HCEC 1CT (cell line): ENCODE results near the gene SMARCA4.
"Not testable (repeated sequence)": the region's sequence is repeated elsewhere in the genome, so short reads cannot be mapped to it uniquely, and the experiment has no call there.

Experiments used
- DNase-seq: peaks from one replicate; pipeline ENCODE4 v3.0.0-alpha.2; 2017

Gene SMARCA4

DNA sequence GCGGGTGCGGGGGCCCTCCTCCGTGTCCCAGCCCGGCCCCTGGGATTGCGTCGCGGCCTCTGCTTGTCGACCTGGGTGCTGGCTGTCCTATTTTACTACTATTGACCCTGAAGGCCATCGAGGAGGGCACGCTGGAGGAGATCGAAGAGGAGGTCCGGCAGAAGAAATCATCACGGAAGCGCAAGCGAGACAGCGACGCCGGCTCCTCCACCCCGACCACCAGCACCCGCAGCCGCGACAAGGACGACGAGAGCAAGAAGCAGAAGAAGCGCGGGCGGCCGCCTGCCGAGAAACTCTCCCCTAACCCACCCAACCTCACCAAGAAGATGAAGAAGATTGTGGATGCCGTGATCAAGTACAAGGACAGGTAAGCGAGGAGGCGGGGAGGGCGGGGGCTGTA, 80.4 kb downstream of the SMARCA4 start:
- no peak for DNase-seq

DNA sequence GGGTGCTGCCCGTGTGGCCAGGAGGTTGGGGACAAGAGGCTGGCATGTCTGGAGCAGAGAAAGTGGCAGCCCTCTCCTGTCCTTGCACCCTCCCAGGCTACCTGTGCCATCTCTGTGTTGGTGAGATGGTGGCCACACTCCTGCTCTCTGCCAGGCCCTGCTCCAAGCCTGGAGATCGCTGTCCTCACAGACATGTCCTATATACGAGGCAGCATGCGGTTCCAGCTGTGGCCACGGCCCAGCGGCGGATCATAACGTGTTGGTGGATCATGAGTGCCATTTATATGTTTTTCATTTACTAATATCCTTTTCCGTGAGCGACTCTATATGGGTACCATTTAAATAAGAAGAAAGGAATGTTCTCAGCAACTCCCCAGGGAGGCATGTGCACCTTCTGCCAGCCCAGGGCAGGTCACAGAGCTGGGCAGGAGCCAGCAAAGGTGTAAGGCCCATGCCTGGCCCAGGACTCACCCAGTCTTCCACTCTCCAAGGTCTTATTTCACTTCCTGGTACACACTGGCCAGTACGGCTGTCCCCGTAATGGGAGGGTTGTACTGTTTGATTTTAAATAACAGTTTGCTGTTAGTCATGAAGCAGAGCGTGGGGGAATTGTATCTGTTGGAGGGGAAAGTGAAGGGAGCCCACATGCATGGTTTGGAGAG, 81.3 kb downstream of the SMARCA4 start:
- no peak for DNase-seq

DNA sequence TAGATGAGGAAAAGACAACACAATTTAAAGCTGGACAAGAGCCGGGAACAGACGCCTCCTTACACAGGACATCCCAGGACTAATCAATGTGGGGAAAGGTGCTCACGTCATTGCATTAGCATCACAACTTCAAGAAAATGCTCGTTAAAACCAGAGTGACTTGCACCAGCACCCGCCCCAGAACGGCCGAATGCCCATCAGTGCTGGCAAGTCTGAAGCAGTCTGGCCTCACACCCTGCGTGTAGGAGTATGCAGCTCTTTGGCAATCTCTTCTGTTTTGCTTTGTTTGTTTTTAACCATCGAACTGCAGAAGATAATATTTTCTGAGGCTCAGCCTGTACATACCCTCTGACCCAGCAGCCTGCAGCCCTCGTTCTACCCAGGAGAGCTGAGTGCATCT, 83.6 kb downstream of the SMARCA4 start:
- DNase-seq = no peak

DNA sequence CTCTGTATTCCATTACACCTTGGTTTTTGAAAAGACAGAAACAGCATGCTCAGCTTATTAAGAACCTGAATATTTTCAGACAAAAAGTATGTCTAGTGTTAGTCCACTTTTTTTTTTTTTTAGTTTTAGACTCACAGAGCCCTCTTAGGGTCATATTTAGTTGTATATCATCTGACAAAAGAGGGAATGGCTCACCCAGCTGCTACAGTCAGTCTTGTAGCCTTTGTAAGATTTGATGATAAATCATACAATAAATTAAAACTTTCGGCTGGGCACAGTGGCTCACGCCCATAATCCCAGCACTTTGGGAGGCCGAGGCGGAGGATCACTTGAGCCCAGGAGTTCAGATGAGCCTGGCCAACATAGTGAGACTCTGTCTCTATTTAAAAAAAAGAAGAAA, 84.7 kb downstream of the SMARCA4 start:
- no peak for DNase-seq

DNA sequence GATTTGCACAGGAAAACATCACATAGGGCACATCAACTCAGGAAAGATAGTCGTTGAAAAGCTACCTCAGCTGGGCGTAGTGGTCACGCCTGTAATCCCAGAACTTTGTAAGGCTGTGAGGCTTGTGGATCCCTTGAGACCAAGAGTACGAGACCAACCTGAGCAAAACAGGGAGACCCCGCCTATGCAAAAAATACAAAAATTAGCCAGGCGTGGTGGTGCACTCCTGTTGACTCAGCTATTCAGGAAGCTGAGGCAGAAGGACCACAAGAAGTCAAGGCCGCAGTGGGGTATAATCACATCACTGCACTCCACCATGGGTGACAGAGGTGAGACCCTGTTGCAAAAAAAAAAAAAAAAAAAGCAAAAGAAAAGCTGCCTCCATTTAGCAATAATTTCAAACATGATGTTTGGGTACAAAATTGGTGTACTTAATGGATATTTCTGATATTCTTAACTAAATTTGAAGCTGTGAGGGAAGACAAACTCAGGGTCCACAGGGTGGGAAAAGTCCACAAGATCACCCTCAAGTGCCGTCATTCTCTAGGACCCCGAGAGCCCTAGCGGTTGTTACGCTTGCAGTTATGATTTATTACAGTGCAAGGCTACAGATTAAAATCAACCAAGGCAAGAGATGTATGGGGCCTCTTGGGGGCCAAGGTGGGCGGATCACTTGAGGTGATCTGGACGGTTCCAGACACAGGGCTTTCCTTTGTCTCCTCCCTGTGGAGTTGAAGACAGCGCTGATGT, 86.0 kb downstream of the SMARCA4 start:
- no peak for DNase-seq

DNA sequence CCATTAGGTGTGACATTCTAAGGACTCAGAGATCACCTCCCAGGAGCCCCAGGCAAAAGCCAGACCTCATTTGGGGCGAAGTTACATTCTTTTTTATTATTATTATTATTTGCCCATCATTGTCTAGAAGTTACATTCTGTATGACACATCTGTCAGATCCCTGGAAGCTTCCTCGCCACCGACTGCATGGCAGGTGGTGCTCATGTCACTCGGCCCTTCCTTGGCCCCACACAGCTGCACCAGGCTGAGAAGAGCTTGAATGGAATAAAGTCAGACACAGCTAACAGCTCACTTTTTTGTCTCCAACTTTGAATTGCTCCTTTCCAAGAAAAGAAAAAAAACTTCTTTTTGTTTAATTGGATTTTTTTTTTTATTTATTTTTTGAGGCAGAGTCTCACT, 87.0 kb downstream of the SMARCA4 start:
- no peak for DNase-seq

DNA sequence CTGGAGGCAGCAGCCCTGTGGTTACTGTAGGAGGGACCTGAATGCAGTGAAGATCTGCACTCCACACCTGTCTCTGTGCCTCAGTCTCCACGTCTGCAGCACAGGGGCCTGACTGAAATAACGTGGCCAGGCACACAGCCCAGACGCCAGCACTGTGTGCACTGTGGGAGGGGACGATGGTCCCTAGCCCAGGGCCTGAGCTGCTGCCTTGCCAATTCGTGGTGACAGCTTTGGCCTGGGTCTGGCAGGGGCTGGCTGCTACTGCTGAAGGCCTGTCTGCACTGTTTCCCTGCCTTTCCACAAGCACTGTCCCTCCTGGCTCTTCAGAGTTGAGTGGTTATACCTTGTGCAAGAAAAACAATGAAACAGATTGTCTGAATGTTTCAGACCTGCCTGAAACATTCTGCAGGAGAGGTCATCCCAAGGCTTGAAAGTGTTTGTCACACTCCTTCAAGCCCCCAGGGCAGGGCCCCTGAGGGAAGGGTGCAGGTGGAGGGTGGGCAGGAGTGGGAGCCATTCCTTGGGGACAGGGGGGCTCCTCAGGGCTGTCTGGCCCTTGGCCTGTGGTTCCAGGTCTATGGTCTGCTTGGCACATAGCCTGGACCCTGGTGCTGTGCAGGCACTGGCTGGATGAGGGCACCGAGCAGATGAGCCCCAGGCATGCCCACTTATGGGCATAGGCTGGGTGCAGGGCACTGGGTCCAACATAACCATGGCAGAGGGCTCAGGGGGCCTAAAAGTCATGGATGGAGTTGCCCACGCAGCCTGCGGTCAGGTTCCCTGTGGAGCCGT, 89.7 kb downstream of the SMARCA4 start:
- DNase-seq = no peak

DNA sequence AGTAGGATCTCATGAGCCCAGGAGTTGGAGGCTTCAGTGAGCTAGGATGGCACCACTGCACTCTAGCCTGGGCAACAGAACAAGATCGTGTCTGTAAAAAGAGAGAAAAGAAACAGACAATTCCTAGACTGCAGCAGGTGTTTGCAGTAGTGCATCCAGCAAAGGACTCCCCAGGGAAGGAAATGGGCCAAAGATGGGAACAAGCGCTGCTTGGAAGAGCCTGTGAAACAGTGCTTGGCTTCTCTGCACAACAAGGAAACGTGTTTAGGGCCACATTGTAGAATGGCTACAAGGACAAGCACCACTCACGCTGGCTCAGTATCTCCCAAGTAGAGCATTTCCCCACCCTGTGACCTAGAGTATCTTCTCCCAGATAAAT, 93.0 kb downstream of the SMARCA4 start:
- DNase-seq = no peak

DNA sequence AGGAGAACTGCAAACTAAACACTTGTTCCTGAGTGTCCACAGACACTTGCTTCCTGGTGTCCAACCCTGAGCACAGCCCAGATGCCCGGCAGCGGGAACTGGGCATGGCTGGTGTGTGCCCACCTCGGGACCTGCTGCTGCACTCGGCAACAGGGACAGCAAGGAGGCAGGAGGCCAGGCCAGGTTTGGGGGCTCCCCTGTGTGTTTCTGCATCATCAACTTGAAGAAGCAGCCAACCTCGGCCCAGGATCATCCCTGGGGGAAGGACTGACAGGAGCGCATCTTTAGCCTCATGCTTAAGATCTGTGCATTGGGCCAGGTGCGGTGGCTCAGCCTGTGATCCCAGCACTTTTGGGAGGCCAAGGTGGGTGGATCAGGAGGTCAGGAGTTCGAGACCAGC, 93.4 kb downstream of the SMARCA4 start:
- no peak for DNase-seq

DNA sequence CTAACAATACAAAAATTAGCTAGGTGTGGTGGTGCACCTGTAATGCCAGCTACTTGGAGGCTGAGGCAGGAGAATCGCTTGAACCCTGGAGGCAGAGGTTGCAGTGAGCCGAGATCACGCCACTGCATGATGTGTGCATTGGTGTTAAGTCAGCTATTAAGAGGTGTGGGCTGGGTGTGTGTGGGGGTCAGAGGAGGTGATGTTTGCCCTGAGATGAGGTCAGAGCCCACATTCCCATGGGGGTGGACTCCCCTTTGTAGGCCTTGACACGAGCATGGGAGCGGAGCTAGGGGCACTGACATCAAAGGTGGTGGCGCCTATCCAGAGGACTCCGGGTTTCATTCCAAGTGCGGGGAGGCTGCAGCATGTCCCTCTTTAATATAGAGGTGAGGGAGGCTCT, 93.8 kb downstream of the SMARCA4 start:
- DNase-seq = no peak

DNA sequence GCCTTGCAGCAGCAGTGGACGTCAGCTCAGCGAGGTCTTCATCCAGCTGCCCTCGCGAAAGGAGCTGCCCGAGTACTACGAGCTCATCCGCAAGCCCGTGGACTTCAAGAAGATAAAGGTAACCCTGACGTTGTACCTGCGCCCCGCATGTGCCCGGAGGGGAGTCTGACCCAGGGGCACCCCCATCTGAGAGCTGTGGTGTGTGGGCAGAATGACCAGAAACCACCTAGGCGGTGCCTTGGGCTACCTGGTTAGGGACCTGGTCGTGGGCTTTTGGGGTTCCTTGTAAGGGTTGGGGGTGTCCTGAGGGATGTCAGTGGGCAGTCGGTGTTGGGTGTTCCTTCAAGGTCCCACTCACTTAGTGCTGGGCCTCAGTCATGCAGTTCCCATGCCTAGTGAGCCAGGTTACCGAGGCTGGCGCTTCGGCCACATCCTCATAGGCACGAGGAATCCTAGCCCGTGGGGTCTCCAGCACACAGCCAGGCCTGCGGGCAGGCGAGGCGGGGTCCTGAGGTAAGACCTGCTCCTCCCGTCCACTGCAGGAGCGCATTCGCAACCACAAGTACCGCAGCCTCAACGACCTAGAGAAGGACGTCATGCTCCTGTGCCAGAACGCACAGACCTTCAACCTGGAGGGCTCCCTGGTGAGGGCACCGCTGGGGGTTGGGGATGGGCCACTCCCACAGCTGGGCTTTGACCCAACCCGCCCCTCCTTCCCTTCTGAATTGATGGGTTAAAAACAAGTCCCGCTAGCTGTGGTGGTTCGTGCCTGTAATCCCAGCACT, 97.6 kb downstream of the SMARCA4 start:
- no peak for DNase-seq

DNA sequence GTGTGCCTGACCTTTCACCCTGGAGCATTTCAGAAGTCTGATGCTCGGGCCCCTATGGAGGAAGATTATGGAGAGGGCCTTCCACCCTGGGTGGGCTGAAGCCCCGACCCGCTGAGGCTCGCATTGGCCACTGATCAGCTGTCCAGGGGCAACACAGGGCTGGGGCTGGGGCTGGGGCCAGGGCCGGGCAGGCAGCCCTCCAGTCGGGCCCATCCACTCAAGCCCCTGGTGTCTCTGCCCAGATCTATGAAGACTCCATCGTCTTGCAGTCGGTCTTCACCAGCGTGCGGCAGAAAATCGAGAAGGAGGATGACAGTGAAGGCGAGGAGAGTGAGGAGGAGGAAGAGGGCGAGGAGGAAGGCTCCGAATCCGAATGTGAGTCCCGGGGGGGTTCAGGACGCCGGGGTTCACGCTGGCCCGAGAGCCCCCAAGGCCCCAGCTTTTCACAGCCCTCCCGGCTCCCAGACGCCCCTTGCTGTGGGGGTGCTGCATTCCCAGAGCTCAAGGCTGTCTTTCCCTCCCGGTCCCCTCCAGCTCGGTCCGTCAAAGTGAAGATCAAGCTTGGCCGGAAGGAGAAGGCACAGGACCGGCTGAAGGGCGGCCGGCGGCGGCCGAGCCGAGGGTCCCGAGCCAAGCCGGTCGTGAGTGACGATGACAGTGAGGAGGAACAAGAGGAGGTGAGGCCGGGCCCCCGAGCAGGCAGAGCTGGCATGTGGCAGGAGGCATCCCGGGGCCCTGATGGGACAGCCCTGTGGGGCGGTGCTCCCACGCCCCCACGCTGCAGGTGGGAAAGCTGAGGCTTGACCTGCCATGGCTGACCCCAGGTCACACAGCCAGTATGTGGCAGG, 98.9 kb downstream of the SMARCA4 start:
- no peak for DNase-seq

DNA sequence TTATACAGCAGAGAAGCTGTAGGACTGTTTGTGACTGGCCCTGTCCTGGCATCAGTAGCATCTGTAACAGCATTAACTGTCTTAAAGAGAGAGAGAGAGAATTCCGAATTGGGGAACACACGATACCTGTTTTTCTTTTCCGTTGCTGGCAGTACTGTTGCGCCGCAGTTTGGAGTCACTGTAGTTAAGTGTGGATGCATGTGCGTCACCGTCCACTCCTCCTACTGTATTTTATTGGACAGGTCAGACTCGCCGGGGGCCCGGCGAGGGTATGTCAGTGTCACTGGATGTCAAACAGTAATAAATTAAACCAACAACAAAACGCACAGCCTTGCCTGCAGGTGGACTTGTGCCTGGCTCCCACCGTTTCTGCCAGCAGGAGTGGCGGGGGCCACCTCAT, 101.1 kb downstream of the SMARCA4 start:
- no peak for DNase-seq

DNA sequence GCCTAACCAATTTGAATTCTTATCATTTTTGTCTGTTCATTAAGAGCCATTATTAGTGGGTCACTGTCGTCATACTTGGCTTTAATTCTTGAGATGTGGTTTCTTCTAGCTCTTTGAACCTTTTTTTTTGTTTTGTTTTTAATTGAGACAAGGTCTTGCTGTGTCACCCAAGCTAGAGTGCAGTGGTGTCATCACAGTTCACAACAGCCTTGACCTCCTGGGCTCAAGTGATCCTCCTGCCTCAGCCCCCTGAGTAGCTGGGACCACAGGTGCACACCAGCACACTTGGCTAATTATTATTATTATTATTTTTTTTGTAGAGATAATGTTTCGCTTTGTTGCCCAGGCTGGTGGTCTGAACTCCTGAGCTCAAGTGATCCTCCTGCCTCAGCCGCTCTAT, 102.6 kb downstream of the SMARCA4 start:
- DNase-seq = no peak

DNA sequence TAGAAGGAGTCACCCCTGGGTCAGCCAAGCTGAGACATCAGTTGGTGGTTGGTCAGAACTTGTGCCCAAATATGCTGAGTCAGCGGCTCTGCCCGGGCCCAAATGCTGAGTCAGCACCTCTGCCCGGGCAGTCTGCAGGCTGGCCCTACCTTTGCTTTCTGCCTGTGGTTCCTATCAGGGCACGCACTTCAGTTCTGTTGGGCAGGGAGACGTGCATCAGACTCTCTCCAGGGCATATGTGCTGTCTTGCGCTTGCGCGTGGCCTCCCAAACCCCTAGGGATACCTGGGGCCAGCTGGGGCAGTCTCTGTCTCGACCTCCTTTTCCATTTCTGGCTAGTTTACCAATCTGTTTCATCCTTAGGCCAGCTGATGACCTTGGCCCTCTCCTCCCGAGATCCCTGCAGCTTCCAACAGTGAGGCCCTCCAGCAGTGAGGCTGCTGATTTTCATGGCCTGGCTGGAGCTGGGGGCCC, 104.0 kb downstream of the SMARCA4 start:
- no peak for DNase-seq

DNA sequence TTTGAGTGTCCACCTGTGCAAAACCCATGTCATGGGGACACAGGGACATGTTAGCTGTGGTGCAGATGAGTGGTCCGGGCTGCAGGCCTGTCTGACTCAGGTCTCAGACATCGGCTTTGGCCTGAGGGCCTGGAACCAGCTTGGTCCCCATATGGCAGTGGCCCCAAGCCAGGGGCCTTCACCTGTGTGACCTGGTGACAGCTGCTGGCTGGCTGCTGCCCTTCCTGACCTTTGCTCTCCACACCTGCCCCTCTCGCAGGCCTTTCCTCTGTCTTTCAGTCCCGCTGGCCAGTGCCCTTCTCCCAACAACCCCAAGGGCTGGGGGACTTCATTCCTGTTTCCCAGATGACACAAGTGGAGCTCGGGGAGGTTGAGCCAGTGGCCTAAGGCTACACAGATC, 105.5 kb downstream of the SMARCA4 start:
- DNase-seq = no peak

DNA sequence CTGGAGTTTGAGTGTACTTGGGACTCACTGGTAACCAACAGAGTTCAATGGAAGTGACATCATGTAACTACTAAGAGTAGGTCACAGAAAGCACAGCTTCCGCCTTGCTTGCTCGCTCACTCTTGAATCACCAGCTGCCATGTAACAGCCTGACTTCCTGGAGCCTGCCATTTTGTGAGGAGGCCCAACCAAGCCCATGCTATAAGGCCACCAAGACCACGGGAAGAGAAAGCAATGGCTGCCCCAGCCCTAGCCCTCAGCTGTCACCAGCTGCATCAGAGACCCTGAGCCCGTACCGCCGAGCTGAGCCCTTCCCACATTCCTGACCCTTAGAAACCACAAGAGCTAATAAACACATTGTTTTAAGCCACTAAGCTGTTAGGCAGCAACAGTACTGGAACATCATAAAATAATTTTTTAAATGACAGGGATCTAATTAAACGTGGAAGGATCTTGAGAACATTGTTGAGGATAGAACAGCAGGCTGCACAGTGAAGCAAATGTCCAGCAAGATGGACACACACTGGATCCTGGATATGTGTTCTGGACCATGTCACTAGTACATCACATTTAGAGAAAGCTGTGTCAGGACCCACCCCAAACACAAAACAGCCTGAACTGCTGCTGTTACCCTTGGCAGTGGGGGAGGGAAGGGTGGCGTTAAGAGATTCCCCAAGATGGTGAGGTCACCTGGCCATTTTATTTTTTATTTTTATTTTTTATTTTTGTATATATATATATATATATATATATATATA, 106.7 kb downstream of the SMARCA4 start:
- DNase-seq = peak; percentile 43

DNA sequence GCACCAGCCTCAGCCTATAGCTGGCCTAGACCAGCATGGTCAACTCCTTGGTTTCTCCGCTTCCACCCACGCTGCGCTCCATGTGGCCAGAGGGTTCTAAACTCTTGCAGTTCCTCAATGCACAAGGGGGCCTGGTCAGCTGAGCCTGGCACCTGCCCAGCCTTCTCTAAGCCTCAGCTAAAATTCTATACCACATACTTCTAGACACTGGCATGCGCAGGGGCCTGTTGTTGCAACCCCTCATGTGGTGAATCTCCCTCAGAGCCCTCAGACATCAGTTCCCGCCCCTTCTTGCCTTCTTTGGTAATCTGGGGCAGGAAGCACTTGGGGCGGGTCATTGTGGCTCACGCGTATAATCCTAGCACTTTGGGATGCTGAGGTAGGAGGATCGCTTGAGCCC, 108.7 kb downstream of the SMARCA4 start:
- DNase-seq = no peak

DNA sequence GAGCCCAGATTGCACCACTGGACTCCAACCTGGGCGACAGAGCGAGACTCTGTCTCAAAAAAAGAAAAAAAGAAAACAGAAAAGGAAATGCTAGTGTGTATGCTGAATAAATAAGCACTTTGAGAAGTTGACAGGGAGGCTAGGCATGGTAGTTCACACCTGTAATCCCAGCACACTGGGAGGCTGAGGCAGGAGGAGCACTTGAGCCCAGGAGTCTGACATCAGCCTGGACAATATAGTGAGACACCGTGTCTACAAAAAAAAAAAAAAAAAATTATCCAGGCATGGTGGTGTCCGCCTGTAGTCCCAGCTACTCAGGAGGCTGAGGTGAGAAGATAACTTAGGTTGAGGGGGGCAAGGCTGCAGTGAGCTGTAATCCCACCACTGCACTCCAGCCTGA, 109.3 kb downstream of the SMARCA4 start:
- no peak for DNase-seq

DNA sequence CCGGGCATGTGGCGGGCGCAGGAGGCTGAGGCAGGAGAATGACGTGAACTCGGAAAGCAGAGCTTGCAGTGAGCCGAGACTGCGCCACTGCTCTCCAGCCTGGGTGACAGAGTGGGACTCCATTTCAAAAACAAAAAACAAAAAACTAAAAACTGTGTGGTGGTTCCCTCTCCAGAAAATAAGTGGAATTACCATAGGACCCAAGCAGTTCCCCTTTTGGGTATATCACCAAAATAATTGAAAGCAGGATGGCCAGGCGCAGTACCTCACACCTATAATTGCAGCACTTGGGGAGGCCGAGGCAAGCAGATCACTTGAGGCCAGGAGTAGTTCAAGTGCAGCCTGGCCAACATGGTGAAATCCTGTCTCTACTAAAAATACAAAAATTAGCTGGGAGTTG, 112.7 kb downstream of the SMARCA4 start:
- no peak for DNase-seq

DNA sequence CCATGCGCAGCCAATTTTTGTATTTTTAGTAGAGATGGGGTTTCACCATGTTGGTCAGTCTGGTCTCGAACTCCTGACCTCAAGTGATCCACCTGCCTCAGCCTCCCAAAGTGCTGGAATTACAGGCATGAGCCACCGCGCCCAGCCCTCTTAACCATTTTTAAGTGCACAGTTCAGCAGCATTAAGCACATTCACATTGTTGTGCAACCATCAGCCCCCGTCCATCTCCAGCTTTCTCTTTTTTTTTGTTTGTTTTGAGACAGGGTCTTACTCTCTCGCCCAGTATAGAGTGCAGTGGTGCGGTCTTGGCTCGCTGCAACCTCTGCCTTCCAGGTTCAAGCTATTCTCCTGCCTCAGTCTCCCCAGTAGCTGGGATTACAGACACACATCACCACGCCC, 116.0 kb downstream of the SMARCA4 start:
- not testable (repeated sequence) for DNase-seq
